ENCODE measurements around the gene GGPS1. TPM values are rescaled to one million over a fixed set of nuclear protein-coding genes. Genes with fewer than 3 reads are reported as not detected.
"Not testable (repeated sequence)": the region's sequence is repeated elsewhere in the genome, so short reads cannot be mapped to it uniquely, and the experiment has no call there.

The GGPS1 gene
- polyA plus RNA-seq, 3 donors = 8.5 to 26.1 (median 14.4) TPM

DNA sequence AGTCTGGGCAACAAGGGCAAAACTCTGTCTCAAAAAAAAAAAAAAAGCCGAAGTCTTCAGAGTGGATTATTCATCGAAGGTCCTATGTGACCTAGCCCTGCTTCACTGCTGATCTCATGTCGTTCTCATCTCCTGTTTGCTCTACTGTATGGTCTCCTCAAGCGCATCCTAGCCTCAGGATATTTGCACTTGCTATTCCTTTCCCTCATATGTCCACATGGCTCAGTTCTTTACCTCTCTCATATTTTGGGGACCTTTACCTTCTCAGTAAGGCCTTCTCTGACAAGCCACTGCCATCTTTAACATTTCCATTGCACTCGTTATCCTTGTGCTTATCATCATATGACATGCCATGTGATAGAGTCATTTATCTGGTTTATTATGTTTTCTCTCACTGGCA is 41.4 kb downstream of the GGPS1 start:
- 89 to 98% (median 95%) methylated on average over 5 of the region's 5 CpGs for WGBS, 3 donors
- no peak overlapping the region for H3K27ac ChIP-seq (ENCODE audit: low read depth, low read length)

DNA sequence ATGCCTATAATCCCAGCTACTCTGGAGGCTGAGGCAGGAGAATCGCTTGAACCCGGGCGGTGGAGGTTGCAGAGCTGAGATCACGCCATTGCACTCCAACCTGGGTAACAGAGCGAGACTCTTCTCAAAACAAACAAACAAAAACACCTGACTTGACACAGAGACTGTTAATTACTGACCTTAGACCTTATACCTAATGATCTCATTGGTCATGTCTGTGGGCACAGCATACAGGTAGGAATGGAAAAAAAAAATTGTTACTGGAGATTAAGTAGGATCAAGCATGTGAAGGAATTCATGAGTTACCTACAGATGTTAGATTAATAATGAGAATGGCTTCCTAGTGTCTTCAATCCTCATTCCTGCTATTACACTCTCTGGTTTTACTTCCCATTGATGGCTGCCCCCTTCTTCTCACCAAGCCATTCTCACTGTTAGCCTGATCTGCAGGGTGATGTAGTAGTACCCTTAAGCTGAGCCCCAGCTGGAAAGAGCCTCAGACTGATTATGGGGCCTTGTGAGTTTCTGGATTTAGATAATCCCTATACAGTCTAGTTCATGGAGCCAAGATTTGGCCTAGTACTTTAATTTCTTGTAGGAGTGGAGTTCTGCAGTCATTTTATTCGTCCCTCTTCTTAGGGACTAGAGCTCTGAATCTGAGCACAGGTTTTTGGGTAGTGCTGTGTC is 47.7 kb downstream of the GGPS1 start:
- H3K27ac ChIP-seq (ENCODE audit: low read depth, low read length) = no peak overlapping the region
- WGBS, 3 donors = 98 to 99% (median 98%) methylated on average over 6 of the region's 6 CpGs

DNA sequence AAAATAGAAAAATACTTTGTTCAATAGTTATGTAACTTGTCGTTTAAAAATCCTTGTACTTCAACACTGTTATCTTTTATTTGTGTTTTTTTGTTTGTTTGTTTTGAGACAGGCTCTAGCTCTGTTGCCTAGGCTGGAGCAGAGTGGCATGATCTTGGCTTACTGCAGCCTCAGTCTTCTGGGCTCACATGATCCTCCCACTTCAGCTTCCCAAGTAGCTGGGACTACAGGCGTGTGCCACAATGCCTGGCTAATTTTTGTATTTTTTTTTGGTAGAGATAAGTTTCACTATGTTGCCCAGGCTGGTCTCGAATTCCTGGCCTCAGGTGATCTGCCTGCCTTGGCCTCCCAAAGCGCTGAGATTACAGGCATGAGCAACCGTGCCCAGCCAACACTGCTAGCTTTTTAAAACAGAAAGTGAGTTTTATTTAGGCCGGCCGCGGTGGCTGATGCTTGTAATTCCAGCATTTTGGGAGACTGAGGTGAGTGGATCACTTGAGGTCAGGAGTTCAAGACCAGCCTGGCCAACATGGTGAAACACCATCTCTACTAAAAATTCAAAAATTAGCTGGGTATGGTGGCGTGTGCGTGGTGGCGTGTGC is 49.9 kb downstream of the GGPS1 start:
- 85 to 93% (median 93%) methylated on average over 11 of the region's 11 CpGs for WGBS, 3 donors
- not testable (repeated sequence) for H3K27ac ChIP-seq (ENCODE audit: low read depth, low read length)

DNA sequence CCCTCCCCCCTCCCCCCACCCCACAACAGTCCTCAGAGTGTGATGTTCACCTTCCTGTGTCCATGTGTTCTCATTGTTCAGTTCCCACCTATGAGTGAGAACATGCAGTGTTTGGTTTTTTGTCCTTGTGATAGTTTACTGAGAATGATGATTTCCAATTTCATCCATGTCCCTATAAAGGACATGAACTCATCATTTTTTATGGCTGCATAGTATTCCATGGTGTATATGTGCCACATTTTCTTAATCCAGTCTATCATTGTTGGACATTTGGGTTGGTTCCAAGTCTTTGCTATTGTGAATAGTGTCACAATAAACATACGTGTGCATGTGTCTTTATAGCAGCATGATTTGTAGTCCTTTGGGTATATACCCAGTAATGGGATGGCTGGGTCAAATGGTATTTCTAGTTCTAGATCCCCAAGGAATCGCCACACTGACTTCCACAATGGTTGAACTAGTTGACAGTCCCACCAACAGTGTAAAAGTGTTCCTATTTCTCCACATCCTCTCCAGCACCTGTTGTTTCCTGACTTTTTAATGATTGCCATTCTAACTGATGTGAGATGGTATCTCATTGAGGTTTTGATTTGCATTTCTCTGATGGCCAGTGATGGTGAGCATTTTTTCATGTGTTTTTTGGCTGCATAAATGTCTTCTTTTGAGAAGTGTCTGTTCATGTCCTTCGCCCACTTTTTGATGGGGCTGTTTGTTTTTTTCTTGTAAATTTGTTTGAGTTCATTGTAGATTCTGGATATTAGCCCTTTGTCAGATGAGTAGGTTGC is 53.8 kb downstream of the GGPS1 start:
- H3K27ac ChIP-seq (ENCODE audit: low read depth, low read length) = not testable (repeated sequence)
- 80 to 100% methylated on average over 1 of the region's 3 CpGs; no CpG with 5 or more reads in 1 of the 3 donors for WGBS, 3 donors

DNA sequence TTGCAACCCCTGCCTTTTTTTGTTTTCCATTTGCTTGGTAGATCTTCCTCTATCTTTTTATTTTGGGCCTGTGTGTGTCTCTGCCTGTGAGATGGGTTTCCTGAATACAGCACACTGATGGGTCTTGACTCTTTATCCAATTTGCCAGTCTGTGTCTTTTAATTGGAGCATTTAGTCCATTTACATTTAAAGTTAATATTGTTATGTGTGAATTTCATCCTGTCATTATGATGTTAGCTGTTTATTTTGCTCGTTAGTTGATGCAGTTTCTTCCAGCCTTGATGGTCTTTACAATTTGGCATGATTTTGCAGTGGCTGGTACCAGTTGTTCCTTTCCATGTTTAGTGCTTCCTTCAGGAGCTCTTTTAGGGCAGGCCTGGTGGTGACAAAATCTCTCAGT is 57.3 kb downstream of the GGPS1 start:
- 95 to 100% (median 98%) methylated on average over 1 of the region's 1 CpG for WGBS, 3 donors
- H3K27ac ChIP-seq (ENCODE audit: low read depth, low read length) = not testable (repeated sequence)

DNA sequence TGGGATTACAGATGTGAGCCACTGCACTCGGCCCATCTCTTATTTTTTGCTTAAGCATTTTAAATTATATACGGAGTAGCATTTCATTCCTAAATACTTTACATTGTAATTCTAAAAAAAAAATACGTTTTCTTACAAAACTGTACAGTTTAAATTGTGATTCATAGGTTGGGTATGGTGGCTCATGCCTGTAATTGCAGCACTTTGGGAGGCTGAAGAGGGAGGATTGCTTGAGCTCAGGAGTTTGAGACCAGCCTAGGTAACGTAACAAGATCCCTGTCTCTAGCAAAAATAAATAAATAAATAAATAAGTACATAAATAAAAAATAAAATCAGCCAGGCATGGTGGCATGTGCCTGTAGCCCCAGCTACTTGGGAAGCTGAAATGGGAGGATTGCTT is 63.5 kb downstream of the GGPS1 start:
- no peak overlapping the region for H3K27ac ChIP-seq (ENCODE audit: low read depth, low read length)
- 94 to 99% (median 96%) methylated on average over 4 of the region's 4 CpGs for WGBS, 3 donors

Other genes starting within 250 kb of the GGPS1 start
- gene TOMM20, start 199.7 kb upstream of the GGPS1 start, polyA plus RNA-seq = 10 to 100 TPM; 59.3 to 82.1 (median 59.6) TPM
- 10 to 100 TPM; 26.0 to 61.9 (median 46.0) TPM for gene RBM34, start 167.3 kb upstream of the GGPS1 start, polyA plus RNA-seq
- gene ARID4B, start 391 bp upstream of the GGPS1 start, polyA plus RNA-seq = 10 to 100 TPM in 2 of 3 donors, 1 to 10 TPM in 1; 7.1 to 16.1 (median 11.5) TPM
- gene TBCE, start 38.9 kb downstream of the GGPS1 start, polyA plus RNA-seq = 10 to 100 TPM in 2 of 3 donors, 1 to 10 TPM in 1; 9.5 to 22.4 (median 12.2) TPM
- 10 to 100 TPM in 1 of 3 donors, 1 to 10 TPM in 2; 3.1 to 17.7 (median 7.9) TPM for gene B3GALNT2, start 175.9 kb downstream of the GGPS1 start, polyA plus RNA-seq

Measured in adipose tissue (tissue), 3 donors.